Neural progenitor cell (in vitro differentiated cells): ENCODE data around the gene AMOTL2. TPM values are rescaled to one million over a fixed set of nuclear protein-coding genes. Genes with fewer than 3 reads are reported as not detected.
A peak's percentile ranks its signal among the peaks of the same experiment; 100 is the strongest.

Source experiments
- DNase-seq: peaks from one replicate; pipeline ENCODE4 v3.0.0-alpha.2; 2016; ENCODE audit warnings: low spot score
- H2AFZ ChIP-seq: fragments of 200-600 bp; sonication (generic); replicated peaks from 2 replicates; pipeline ENCODE4 v1.6.1; 2016; ENCODE audit warnings: antibody characterized with exemption
- H3F3A ChIP-seq: fragments of 200-600 bp; sonication (generic); 2 replicates; pipeline ENCODE4 v1.6.1; 2016; ENCODE audit warnings: antibody characterized with exemption, low read depth
- H3K27ac ChIP-seq: fragments of 200-600 bp; sonication (generic); 2 replicates; pipeline ENCODE4 v1.5.1; 2016; ENCODE audit warnings: mild to moderate bottlenecking
- H3K27me3 ChIP-seq: fragments of 200-600 bp; sonication (generic); 2 replicates; pipeline ENCODE4 v1.6.1; 2016; ENCODE audit warnings: mild to moderate bottlenecking, moderate library complexity
- H3K36me3 ChIP-seq: fragments of 200-600 bp; sonication (generic); 2 replicates; pipeline ENCODE4 v1.5.1; 2016
- H3K4me1 ChIP-seq: fragments of 200-600 bp; sonication (generic); 2 replicates; pipeline ENCODE4 v1.6.1; 2016; ENCODE audit warnings: mixed run types
- H3K4me2 ChIP-seq: fragments of 200-600 bp; sonication (generic); 2 replicates; pipeline ENCODE4 v1.6.1; 2016
- H3K4me3 ChIP-seq: fragments of 200-600 bp; sonication (generic); 2 replicates; pipeline ENCODE4 v1.5.1; 2016
- H3K79me2 ChIP-seq: fragments of 200-600 bp; sonication (generic); 2 replicates; pipeline ENCODE4 v1.6.1; 2016; ENCODE audit warnings: low read depth
- H3K9ac ChIP-seq: fragments of 200-600 bp; sonication (generic); 2 replicates; pipeline ENCODE4 v1.6.1; 2016
- H3K9me3 ChIP-seq: fragments of 200-600 bp; sonication (generic); 2 replicates; pipeline ENCODE4 v1.5.1; 2016; ENCODE audit warnings: low read depth
- H4K20me1 ChIP-seq: fragments of 200-600 bp; sonication (generic); 2 replicates; pipeline ENCODE4 v1.6.1; 2016; ENCODE audit warnings: low read depth
- H3K27ac Mint-ChIP-seq: 3 replicates; pipeline ENCODE4 v1.8.0; 2021; ENCODE audit warnings: mixed read lengths
- H3K27me3 Mint-ChIP-seq: 2 replicates; pipeline ENCODE4 v1.8.0; 2022; ENCODE audit warnings: low read depth, mild to moderate bottlenecking, inconsistent platforms, moderate library complexity, mixed read lengths; ENCODE audit not compliant: insufficient read depth
- H3K36me3 Mint-ChIP-seq: 3 replicates; pipeline ENCODE4 v1.8.0; 2021; ENCODE audit warnings: mixed read lengths
- H3K4me1 Mint-ChIP-seq: 3 replicates; pipeline ENCODE4 v1.8.0; 2021; ENCODE audit warnings: mixed read lengths
- H3K4me3 Mint-ChIP-seq: 3 replicates; pipeline ENCODE4 v1.8.0; 2021; ENCODE audit warnings: mild to moderate bottlenecking, moderate library complexity, mixed read lengths
- H3K9me3 Mint-ChIP-seq: 3 replicates; pipeline ENCODE4 v1.8.0; 2020; ENCODE audit warnings: mixed read lengths
- CTCF ChIP-seq: fragments of 200-600 bp; sonication (generic); IDR thresholded peaks from 2 replicates; pipeline ENCODE4 v1.5.1; 2017; ENCODE audit warnings: antibody characterized with exemption, mild to moderate bottlenecking
- EZH2 ChIP-seq: fragments of 200-600 bp; sonication (generic); IDR thresholded peaks from 2 replicates; pipeline ENCODE4 v1.6.1; 2017; ENCODE audit warnings: antibody characterized with exemption, mild to moderate bottlenecking, moderate library complexity
- EZH2phosphoT487 ChIP-seq: fragments of 200-600 bp; sonication (generic); IDR thresholded peaks from 2 replicates; pipeline ENCODE4 v1.6.1; 2017; ENCODE audit warnings: antibody characterized with exemption
- total RNA-seq: library from RNA; depleted of rRNA; stranded (reverse); fragments of >200 nt; gene quantifications from 2 replicates; pipeline ENCODE4 v1.2.3, GENCODE V29; 2015; ENCODE audit warnings: low replicate concordance

Gene AMOTL2
- total RNA-seq, 1 donor from 2014 or later, result 62.9 TPM

- Histone ChIP-seq H3K9ac (no peak overlapping the region), H3K4me1 (peaks cover 38% of the 10 kb centered on the region), H3K79me2 (peaks cover 62% of the 10 kb centered on the region), H3K36me3 (peaks cover 11% of the 10 kb centered on the region), H3K27ac (peak overlapping the region; percentile 79), H2AFZ (no peak overlapping the region), H4K20me1 (peaks cover 98% of the 10 kb centered on the region), H3K27me3 (no peaks in the 10 kb centered on the region), H3F3A (peaks cover 41% of the 10 kb centered on the region), H3K4me3 (peak overlapping the region; percentile 27), H3K9me3 (no peaks in the 10 kb centered on the region), H3K4me2 (peak overlapping the region; percentile 75)
- Mint-ChIP-seq H3K27me3 (peaks cover 4% of the 10 kb centered on the region), H3K27ac (peak overlapping the region; percentile 97), H3K4me3 (peak overlapping the region; percentile 24), H3K9me3 (no peaks in the 10 kb centered on the region), H3K4me1 (peaks cover 45% of the 10 kb centered on the region), H3K36me3 (peaks cover 42% of the 10 kb centered on the region)
- no peak for TF ChIP-seq CTCF
- TF ChIP-seq EZH2, result no peak
- no peak for TF ChIP-seq EZH2phosphoT487
- DNase-seq, result peak; percentile 97
Measured at GRCh38 chr3:134364061-134364935, 9.9 kb downstream of the AMOTL2 start.

- Mint-ChIP-seq H3K27ac (peak overlapping the region; percentile 59), H3K36me3 (peaks cover 42% of the 10 kb centered on the region), H3K9me3 (no peaks in the 10 kb centered on the region), H3K4me3 (peak overlapping the region; percentile 48), H3K27me3 (peaks cover 4% of the 10 kb centered on the region), H3K4me1 (peaks cover 47% of the 10 kb centered on the region)
- no peak for TF ChIP-seq EZH2phosphoT487
- Histone ChIP-seq H3K9me3 (no peaks in the 10 kb centered on the region), H4K20me1 (peaks cover 98% of the 10 kb centered on the region), H3K27ac (peak overlapping the region; percentile 79), H2AFZ (no peak overlapping the region), H3K4me1 (peaks cover 35% of the 10 kb centered on the region), H3K4me3 (no peak overlapping the region), H3K4me2 (peak overlapping the region; percentile 54), H3F3A (peaks cover 42% of the 10 kb centered on the region), H3K79me2 (peaks cover 53% of the 10 kb centered on the region), H3K36me3 (peaks cover 11% of the 10 kb centered on the region), H3K27me3 (no peaks in the 10 kb centered on the region), H3K9ac (no peak overlapping the region)
- no peak for DNase-seq
Measured at GRCh38 chr3:134363381-134363755, 10.9 kb downstream of the AMOTL2 start.

- Mint-ChIP-seq H3K4me1 (peaks cover 47% of the 10 kb centered on the region), H3K36me3 (peaks cover 43% of the 10 kb centered on the region), H3K9me3 (no peaks in the 10 kb centered on the region), H3K4me3 (no peak overlapping the region), H3K27ac (no peak overlapping the region), H3K27me3 (peaks cover 4% of the 10 kb centered on the region)
- peaks cover 38% of the 10 kb centered on the region for H3F3A ChIP-seq
- H3K9ac ChIP-seq, result no peak overlapping the region
- H3K4me1 ChIP-seq, result peaks cover 35% of the 10 kb centered on the region
- H3K9me3 ChIP-seq, result no peaks in the 10 kb centered on the region
- peaks cover 47% of the 10 kb centered on the region for H3K79me2 ChIP-seq
- H3K4me3 ChIP-seq, result no peak overlapping the region
- H2AFZ ChIP-seq, result no peak overlapping the region
- DNase-seq, result no peak
- no peak overlapping the region for H3K27ac ChIP-seq
- H3K27me3 ChIP-seq, result no peaks in the 10 kb centered on the region
- no peak overlapping the region for H3K4me2 ChIP-seq
- peaks cover 98% of the 10 kb centered on the region for H4K20me1 ChIP-seq
- peaks cover 11% of the 10 kb centered on the region for H3K36me3 ChIP-seq
- no peak for TF ChIP-seq CTCF
- no peak for TF ChIP-seq EZH2phosphoT487
- no peak for TF ChIP-seq EZH2
Measured at GRCh38 chr3:134362670-134363380, 11.4 kb downstream of the AMOTL2 start.
